HEK293 (cell line): Measurements from ENCODE around the gene NDUFS8.

Source experiments
- CTCF ChIA-PET: fragments of 350-600 bp; formaldehyde crosslinking; extraction: SDS; loops from one replicate; lab custom pipeline; 2021; ENCODE audit warnings: antibody characterized with exemption; lab: Yijun Ruan, JAX
- POLR2A ChIA-PET: fragments of 300-600 bp; formaldehyde crosslinking; extraction: SDS; loops from one replicate; lab custom pipeline; 2020; ENCODE audit warnings: antibody characterized with exemption, inconsistent platforms; lab: Yijun Ruan, JAX
- H3K27ac ChIP-seq: fragments of 200-500 bp; sonication (Bioruptor generic); 2 replicates; pipeline ENCODE4 v1.5.1; 2014; ENCODE audit warnings: low read depth, low read length, control low read depth, inconsistent platforms; ENCODE audit errors: extremely low read depth
- H3K36me3 ChIP-seq, 2 experiments: fragments of 200-500 bp in 1 of 2; sonication (Bioruptor generic) in 1 of 2; 1 replicate in 1 of 2; 2 replicates in 1 of 2; pipeline ENCODE4 v1.5.1; 2014 to 2017; ENCODE audit warnings: inconsistent platforms in 2 of 2, low read length in 2 of 2; ENCODE audit not compliant: control insufficient read depth in 2 of 2, insufficient read depth in 1 of 2
- H3K4me1 ChIP-seq: fragments of 200-500 bp; sonication (Bioruptor generic); 2 replicates; pipeline ENCODE4 v1.5.1; 2014; ENCODE audit warnings: mild to moderate bottlenecking, low read length, inconsistent platforms; ENCODE audit not compliant: control insufficient read depth, insufficient read depth
- H3K4me3 ChIP-seq: 2 replicates; pipeline ENCODE4 v1.5.1; 2011; ENCODE audit warnings: low read depth, mild to moderate bottlenecking, control low read depth, low read length, moderate library complexity
- H3K9me3 ChIP-seq: fragments of 200-500 bp; sonication (Bioruptor generic); 2 replicates; pipeline ENCODE4 v1.5.1; 2014; ENCODE audit warnings: low read depth, low read length, inconsistent platforms; ENCODE audit not compliant: control insufficient read depth, insufficient read depth
- EGR2 ChIP-seq: fragments of 450-650 bp; formaldehyde crosslinking; IDR thresholded peaks from 2 replicates; pipeline ENCODE4 v1.5.1; 2016; ENCODE audit warnings: low read depth, missing biosample characterization, missing genetic modification characterization
- GLIS2 ChIP-seq: fragments of 450-650 bp; formaldehyde crosslinking; IDR thresholded peaks from 2 replicates; pipeline ENCODE4 v1.5.1; 2016; ENCODE audit warnings: missing biosample characterization, missing genetic modification characterization
- HOXA7 ChIP-seq: sonication (generic); formaldehyde crosslinking; IDR thresholded peaks from 2 replicates; pipeline ENCODE4 v1.8.1; 2022; ENCODE audit warnings: missing genetic modification reagents, borderline replicate concordance
- KLF10 ChIP-seq: fragments of 450-650 bp; IDR thresholded peaks from 2 replicates; pipeline ENCODE4 v1.5.1; 2018; ENCODE audit warnings: missing biosample characterization, mild to moderate bottlenecking, missing genetic modification characterization
- KLF9 ChIP-seq: fragments of 450-650 bp; formaldehyde crosslinking; IDR thresholded peaks from 2 replicates; pipeline ENCODE4 v1.5.1; 2016; ENCODE audit warnings: missing biosample characterization, missing genetic modification characterization, low read depth
- MZF1 ChIP-seq: fragments of 450-650 bp; formaldehyde crosslinking; IDR thresholded peaks from 2 replicates; pipeline ENCODE4 v1.5.1; 2017; ENCODE audit warnings: missing biosample characterization, missing genetic modification characterization, borderline replicate concordance
- REPIN1 ChIP-seq: fragments of 450-650 bp; formaldehyde crosslinking; IDR thresholded peaks from 2 replicates; pipeline ENCODE4 v1.5.1; 2017; ENCODE audit warnings: missing biosample characterization, missing genetic modification characterization, low read depth
- SCRT2 ChIP-seq: fragments of 450-650 bp; formaldehyde crosslinking; IDR thresholded peaks from 2 replicates; pipeline ENCODE4 v1.5.1; 2016; ENCODE audit warnings: missing biosample characterization, missing genetic modification characterization
- ZFHX2 ChIP-seq: fragments of 450-650 bp; formaldehyde crosslinking; conservative IDR thresholded peaks from 2 replicates; pipeline ENCODE4 v1.5.1; 2016; ENCODE audit warnings: missing biosample characterization, missing genetic modification characterization
- ZNF146 ChIP-seq: fragments of 450-650 bp; formaldehyde crosslinking; IDR thresholded peaks from 2 replicates; pipeline ENCODE4 v1.5.1; 2016; ENCODE audit warnings: missing biosample characterization, missing genetic modification characterization
- ZNF24 ChIP-seq: fragments of 450-650 bp; formaldehyde crosslinking; IDR thresholded peaks from 2 replicates; pipeline ENCODE4 v1.5.1; 2016; ENCODE audit warnings: missing biosample characterization, missing genetic modification characterization
- ZNF248 ChIP-seq: fragments of 450-650 bp; formaldehyde crosslinking; IDR thresholded peaks from 2 replicates; pipeline ENCODE4 v1.5.1; 2017; ENCODE audit warnings: missing biosample characterization, missing genetic modification characterization
- ZNF311 ChIP-seq: fragments of 450-650 bp; formaldehyde crosslinking; IDR thresholded peaks from 2 replicates; pipeline ENCODE4 v1.5.1; 2017; ENCODE audit warnings: missing biosample characterization, missing genetic modification characterization, borderline replicate concordance
- ZNF341 ChIP-seq: fragments of 450-650 bp; formaldehyde crosslinking; IDR thresholded peaks from 2 replicates; pipeline ENCODE4; 2016; ENCODE audit warnings: low read depth, missing biosample characterization, missing genetic modification characterization
- ZNF416 ChIP-seq: fragments of 450-650 bp; formaldehyde crosslinking; IDR thresholded peaks from 2 replicates; pipeline ENCODE4 v1.5.1; 2016; ENCODE audit warnings: missing biosample characterization, missing genetic modification characterization
- ZNF514 ChIP-seq: fragments of 450-650 bp; formaldehyde crosslinking; IDR thresholded peaks from 2 replicates; pipeline ENCODE4 v1.5.1; 2016; ENCODE audit warnings: missing biosample characterization, missing genetic modification characterization
- ZNF548 ChIP-seq: fragments of 450-650 bp; formaldehyde crosslinking; IDR thresholded peaks from 2 replicates; pipeline ENCODE4 v1.5.1; 2016; ENCODE audit warnings: missing biosample characterization, missing genetic modification characterization
- ZNF580 ChIP-seq: fragments of 450-650 bp; formaldehyde crosslinking; IDR thresholded peaks from 2 replicates; pipeline ENCODE4 v1.5.1; 2016; ENCODE audit warnings: missing biosample characterization, missing genetic modification characterization
- ZNF629 ChIP-seq: fragments of 450-650 bp; formaldehyde crosslinking; IDR thresholded peaks from 2 replicates; pipeline ENCODE4 v1.5.1; 2017; ENCODE audit warnings: missing biosample characterization, missing genetic modification characterization
- ZNF654 ChIP-seq: fragments of 450-650 bp; formaldehyde crosslinking; IDR thresholded peaks from 2 replicates; pipeline ENCODE4 v1.5.1; 2016; ENCODE audit warnings: low read depth, missing biosample characterization, missing genetic modification characterization
- ZNF843 ChIP-seq: fragments of 450-650 bp; formaldehyde crosslinking; IDR thresholded peaks from 2 replicates; pipeline ENCODE4 v1.5.1; 2016; ENCODE audit warnings: missing biosample characterization, missing genetic modification characterization
- ZXDB ChIP-seq: fragments of 450-650 bp; formaldehyde crosslinking; IDR thresholded peaks from 2 replicates; pipeline ENCODE4 v1.5.1; 2016; ENCODE audit warnings: missing biosample characterization, missing genetic modification characterization
- TF ChIP-seq, protein P1 (sequence below): fragments of 450-650 bp; formaldehyde crosslinking; IDR thresholded peaks from 2 replicates; pipeline ENCODE4 v1.5.1; 2016; ENCODE audit warnings: missing biosample characterization, missing genetic modification characterization, low read depth
- TF ChIP-seq, protein P2 (sequence below): fragments of 450-650 bp; formaldehyde crosslinking; IDR thresholded peaks from 2 replicates; pipeline ENCODE4 v1.5.1; 2017; ENCODE audit warnings: missing biosample characterization, missing genetic modification characterization

Gene NDUFS8

GRCh38 chr11:68040101-68040956 is 9.8 kb downstream of the NDUFS8 start (continued):
- TF ChIP-seq, protein P1, sequence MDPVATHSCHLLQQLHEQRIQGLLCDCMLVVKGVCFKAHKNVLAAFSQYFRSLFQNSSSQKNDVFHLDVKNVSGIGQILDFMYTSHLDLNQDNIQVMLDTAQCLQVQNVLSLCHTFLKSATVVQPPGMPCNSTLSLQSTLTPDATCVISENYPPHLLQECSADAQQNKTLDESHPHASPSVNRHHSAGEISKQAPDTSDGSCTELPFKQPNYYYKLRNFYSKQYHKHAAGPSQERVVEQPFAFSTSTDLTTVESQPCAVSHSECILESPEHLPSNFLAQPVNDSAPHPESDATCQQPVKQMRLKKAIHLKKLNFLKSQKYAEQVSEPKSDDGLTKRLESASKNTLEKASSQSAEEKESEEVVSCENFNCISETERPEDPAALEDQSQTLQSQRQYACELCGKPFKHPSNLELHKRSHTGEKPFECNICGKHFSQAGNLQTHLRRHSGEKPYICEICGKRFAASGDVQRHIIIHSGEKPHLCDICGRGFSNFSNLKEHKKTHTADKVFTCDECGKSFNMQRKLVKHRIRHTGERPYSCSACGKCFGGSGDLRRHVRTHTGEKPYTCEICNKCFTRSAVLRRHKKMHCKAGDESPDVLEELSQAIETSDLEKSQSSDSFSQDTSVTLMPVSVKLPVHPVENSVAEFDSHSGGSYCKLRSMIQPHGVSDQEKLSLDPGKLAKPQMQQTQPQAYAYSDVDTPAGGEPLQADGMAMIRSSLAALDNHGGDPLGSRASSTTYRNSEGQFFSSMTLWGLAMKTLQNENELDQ (tag by site-specific recombination): no peak
- TF ChIP-seq ZNF580: no peak

GRCh38 chr11:68040957-68041591 is 10.6 kb downstream of the NDUFS8 start:
- Histone ChIP-seq H3K27ac (no peak overlapping the region), H3K36me3 (peaks cover 0 to 16% of the 10 kb centered on the region in 2 experiments; a peak in 1 of 3 replicates), H3K9me3 (no peaks in the 10 kb centered on the region), H3K4me3 (no peak overlapping the region), H3K4me1 (no peaks in the 10 kb centered on the region)
- ChIA-PET CTCF (interaction anchor here (0.6 to 1.1 kb wide), 3 partner anchors 168 to 1259 kb away, joined by 3 to 4 read pairs (median 3); no protein-coding TSS in a partner anchor), POLR2A (interaction anchor here (1.2 kb wide), 1 partner anchor 16 kb away, joined by 4 read pairs; no protein-coding TSS in a partner anchor)
- TF ChIP-seq ZNF311 (tag by site-specific recombination) (no peak), KLF9 (tag by site-specific recombination) (no peak), ZNF629 (no peak), ZNF548 (tag by site-specific recombination) (no peak), ZNF248 (tag by site-specific recombination) (no peak), ZNF843 (no peak), ZNF341 (tag by site-specific recombination) (no peak), GLIS2 (0 out of 2 replicates have a peak, but pooled peaks have one; percentile 28), ZNF146 (tag by site-specific recombination) (no peak), SCRT2 (tag by site-specific recombination) (no peak), ZNF514 (no peak), REPIN1 (no peak), ZNF416 (tag by site-specific recombination) (no peak), MZF1 (tag by site-specific recombination) (no peak), ZNF654 (tag by site-specific recombination) (no peak), ZFHX2 (tag by site-specific recombination) (peak; percentile 84), KLF10 (tag by site-specific recombination) (no peak), ZNF24 (no peak), EGR2 (tag by site-specific recombination) (peak; percentile 83), HOXA7 (CRISPR knock-in tag) (no peak), ZXDB (tag by site-specific recombination) (no peak)
- TF ChIP-seq, protein P2, sequence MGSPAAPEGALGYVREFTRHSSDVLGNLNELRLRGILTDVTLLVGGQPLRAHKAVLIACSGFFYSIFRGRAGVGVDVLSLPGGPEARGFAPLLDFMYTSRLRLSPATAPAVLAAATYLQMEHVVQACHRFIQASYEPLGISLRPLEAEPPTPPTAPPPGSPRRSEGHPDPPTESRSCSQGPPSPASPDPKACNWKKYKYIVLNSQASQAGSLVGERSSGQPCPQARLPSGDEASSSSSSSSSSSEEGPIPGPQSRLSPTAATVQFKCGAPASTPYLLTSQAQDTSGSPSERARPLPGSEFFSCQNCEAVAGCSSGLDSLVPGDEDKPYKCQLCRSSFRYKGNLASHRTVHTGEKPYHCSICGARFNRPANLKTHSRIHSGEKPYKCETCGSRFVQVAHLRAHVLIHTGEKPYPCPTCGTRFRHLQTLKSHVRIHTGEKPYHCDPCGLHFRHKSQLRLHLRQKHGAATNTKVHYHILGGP (tag by site-specific recombination): no peak
